Endodermal cell (in vitro differentiated cells): ENCODE data around the gene DCTN3. TPM values are rescaled to one million over a fixed set of nuclear protein-coding genes. Genes with fewer than 3 reads are reported as not detected.
A peak's percentile ranks its signal among the peaks of the same experiment; 100 is the strongest.

ENCODE experiments used
- DNase-seq: peaks from one replicate; pipeline ENCODE4 v3.0.0-alpha.2; 2017
- H3K27ac ChIP-seq: 2 replicates; pipeline ENCODE4 v1.5.1; 2013; ENCODE audit warnings: mild to moderate bottlenecking, low read depth, low read length, moderate library complexity
- H3K27me3 ChIP-seq: 2 replicates; pipeline ENCODE4 v1.6.1; 2013; ENCODE audit warnings: mild to moderate bottlenecking, low read length, moderate library complexity; ENCODE audit not compliant: insufficient read depth, control insufficient read depth, poor library complexity, severe bottlenecking
- H3K36me3 ChIP-seq: 2 replicates; pipeline ENCODE4 v1.7.0; 2013; ENCODE audit warnings: mild to moderate bottlenecking, low read length, moderate library complexity; ENCODE audit not compliant: control insufficient read depth, insufficient read depth
- H3K4me1 ChIP-seq: one replicate; pipeline ENCODE4 v1.7.0; 2013; ENCODE audit warnings: low read length; ENCODE audit not compliant: control insufficient read depth, insufficient read depth
- H3K4me3 ChIP-seq: 2 replicates; pipeline ENCODE4 v1.5.1; 2013; ENCODE audit warnings: mild to moderate bottlenecking, low read length, moderate library complexity
- H3K9ac ChIP-seq: 2 replicates; pipeline ENCODE4 v1.6.1; 2013; ENCODE audit warnings: mild to moderate bottlenecking, low read length, moderate library complexity; ENCODE audit not compliant: poor library complexity, severe bottlenecking; ENCODE audit errors: extremely low read depth
- H3K9me3 ChIP-seq: 2 replicates; pipeline ENCODE4 v1.6.1; 2013; ENCODE audit warnings: mild to moderate bottlenecking, low read length, moderate library complexity; ENCODE audit not compliant: control insufficient read depth
- H3K27ac Mint-ChIP-seq: 2 replicates; pipeline ENCODE4 v1.8.0; 2020; ENCODE audit warnings: mixed read lengths
- H3K27me3 Mint-ChIP-seq: 2 replicates; pipeline ENCODE4 v1.8.0; 2021; ENCODE audit warnings: mild to moderate bottlenecking, mixed read lengths; ENCODE audit not compliant: insufficient read depth
- H3K36me3 Mint-ChIP-seq: 2 replicates; pipeline ENCODE4 v1.8.0; 2020; ENCODE audit warnings: low read depth, mixed read lengths
- H3K4me1 Mint-ChIP-seq: 2 replicates; pipeline ENCODE4 v1.8.0; 2020; ENCODE audit warnings: mixed read lengths
- H3K4me3 Mint-ChIP-seq: 2 replicates; pipeline ENCODE4 v1.8.0; 2020; ENCODE audit warnings: mild to moderate bottlenecking, moderate library complexity, mixed read lengths
- H3K9me3 Mint-ChIP-seq: 2 replicates; pipeline ENCODE4 v1.8.0; 2020; ENCODE audit warnings: mild to moderate bottlenecking, mixed read lengths
- CTCF ChIP-seq: fragments of 200-600 bp; sonication (generic); conservative IDR thresholded peaks from 2 replicates; pipeline ENCODE4 v1.5.0; 2021; ENCODE audit warnings: antibody characterized with exemption, mild to moderate bottlenecking
- WGBS, 2 experiments: methylation state at CpG; one replicate each; pipeline versions ENCODE4 v1.1.5 to v1.1.7; 2013; ENCODE audit warnings: missing lambda C conversion rate in 2 of 2, mixed read lengths in 1 of 2; ENCODE audit not compliant: insufficient coverage in 1 of 2, insufficient read length in 1 of 2; 5-methylcytosine and 5-hydroxymethylcytosine counted together
- total RNA-seq, 2 donors: library from RNA; stranded (reverse); fragmentation: NEBNext Ultra II Directional in 1 of 2; extraction: Animal tissue kit (Norgen Biotek cat#: 25700) in 1 of 2; gene quantifications; 2 replicates in 1 of 2; 3 replicates in 1 of 2; pipeline ENCODE4 v1.2.1, GENCODE V29; 2021

The DCTN3 gene
- total RNA-seq, 2 donors from 2014 or later = 51.9 to 53.6 TPM

- DNase-seq = no peak
- Histone ChIP-seq H3K36me3 (no peaks in the 10 kb centered on the region), H3K4me3 (no peak overlapping the region), H3K9ac (no peak overlapping the region), H3K27me3 (peaks cover 15% of the 10 kb centered on the region), H3K4me1 (no peaks in the 10 kb centered on the region), H3K27ac (peak overlapping the region; percentile 76), H3K9me3 (no peaks in the 10 kb centered on the region)
- no peak for TF ChIP-seq CTCF
- no peaks in the 10 kb centered on the region for H3K9me3 Mint-ChIP-seq
- peaks cover 8% of the 10 kb centered on the region for H3K4me1 Mint-ChIP-seq
- H3K27ac Mint-ChIP-seq = no peak overlapping the region
- WGBS, 2 experiments = 88 to 91% methylated on average over 5 to 6 of the region's 6 CpGs
- no peak overlapping the region for H3K4me3 Mint-ChIP-seq
- H3K27me3 Mint-ChIP-seq = peaks cover 57% of the 10 kb centered on the region
- no peaks in the 10 kb centered on the region for H3K36me3 Mint-ChIP-seq
Measured at GRCh38 chr9:34566972-34567371, 53.3 kb downstream of the DCTN3 start.

GRCh38 chr9:34566322-34566721 lies 54.0 kb downstream of the DCTN3 start:
- no peaks in the 10 kb centered on the region for H3K4me1 ChIP-seq
- Mint-ChIP-seq H3K27me3 (peaks cover 53% of the 10 kb centered on the region), H3K4me1 (peaks cover 8% of the 10 kb centered on the region), H3K4me3 (no peak overlapping the region), H3K27ac (no peak overlapping the region), H3K9me3 (no peaks in the 10 kb centered on the region), H3K36me3 (no peaks in the 10 kb centered on the region)
- H3K4me3 ChIP-seq = no peak overlapping the region
- H3K27ac ChIP-seq = peak overlapping the region; percentile 74
- DNase-seq = no peak
- H3K36me3 ChIP-seq = no peaks in the 10 kb centered on the region
- WGBS, 2 experiments = 89% methylated on average over 8 of the region's 8 CpGs; no CpG with 5 or more reads in 1 of the 2 experiments
- TF ChIP-seq CTCF = no peak
- peaks cover 15% of the 10 kb centered on the region for H3K27me3 ChIP-seq
- no peaks in the 10 kb centered on the region for H3K9me3 ChIP-seq
- H3K9ac ChIP-seq = no peak overlapping the region

GRCh38 chr9:34565856-34566255 lies 54.4 kb downstream of the DCTN3 start:
- H3K27me3 ChIP-seq = peaks cover 15% of the 10 kb centered on the region
- no peaks in the 10 kb centered on the region for H3K36me3 ChIP-seq
- H3K4me3 ChIP-seq = no peak overlapping the region
- peak overlapping the region; percentile 74 for H3K27ac ChIP-seq
- Mint-ChIP-seq H3K4me3 (no peak overlapping the region), H3K4me1 (peaks cover 8% of the 10 kb centered on the region), H3K9me3 (no peaks in the 10 kb centered on the region), H3K36me3 (no peaks in the 10 kb centered on the region), H3K27ac (no peak overlapping the region), H3K27me3 (peaks cover 49% of the 10 kb centered on the region)
- WGBS, 2 experiments = 56 to 75% methylated on average over 2 to 8 of the region's 8 CpGs
- no peaks in the 10 kb centered on the region for H3K9me3 ChIP-seq
- TF ChIP-seq CTCF = no peak
- H3K4me1 ChIP-seq = no peaks in the 10 kb centered on the region
- H3K9ac ChIP-seq = no peak overlapping the region
- no peak for DNase-seq
